RWPE2 (cell line): ENCODE data around the gene PPP4R4.

ENCODE experiments used
- ATAC-seq: fragments of 200-7000 bp; cut with Tn5 transposase; 3 replicates; pipeline ENCODE4 v1.9.1; 2021; ENCODE audit warnings: low read depth
- DNase-seq: peaks from one replicate; pipeline ENCODE4 v3.0.0-alpha.2; 2020; ENCODE audit warnings: low spot score
- H3K27ac ChIP-seq: fragments of 450-650 bp; 2 replicates; pipeline ENCODE4 v1.5.1; 2017; ENCODE audit warnings: mild to moderate bottlenecking; ENCODE audit not compliant: poor library complexity, severe bottlenecking
- H3K27me3 ChIP-seq: fragments of 250-450 bp; sonication (Bioruptor Pico); 2 replicates; pipeline ENCODE4 v1.5.1; 2021; ENCODE audit warnings: mild to moderate bottlenecking, moderate library complexity; ENCODE audit not compliant: insufficient read depth, poor library complexity, severe bottlenecking
- H3K36me3 ChIP-seq: fragments of 250-450 bp; sonication (Bioruptor Pico); 2 replicates; pipeline ENCODE4 v1.5.1; 2020; ENCODE audit warnings: low read depth, mild to moderate bottlenecking, moderate library complexity
- H3K4me1 ChIP-seq: fragments of 250-450 bp; sonication (Bioruptor Pico); 2 replicates; pipeline ENCODE4 v1.5.1; 2021; ENCODE audit warnings: mild to moderate bottlenecking, moderate library complexity; ENCODE audit not compliant: insufficient read depth, poor library complexity, severe bottlenecking
- H3K4me3 ChIP-seq: fragments of 250-450 bp; sonication (Bioruptor Pico); 2 replicates; pipeline ENCODE4 v1.5.1; 2021; ENCODE audit warnings: mild to moderate bottlenecking, moderate library complexity; ENCODE audit not compliant: severe bottlenecking
- H3K9me3 ChIP-seq: fragments of 250-450 bp; sonication (Bioruptor Pico); 2 replicates; pipeline ENCODE4 v1.5.1; 2021; ENCODE audit warnings: mild to moderate bottlenecking, moderate library complexity; ENCODE audit not compliant: severe bottlenecking
- CTCF ChIP-seq: fragments of 450-650 bp; IDR thresholded peaks from one replicate; pipeline ENCODE4 v1.5.1; 2017; ENCODE audit warnings: mild to moderate bottlenecking, moderate library complexity; ENCODE audit not compliant: poor library complexity, severe bottlenecking

The PPP4R4 gene

GRCh38 chr14:94328196-94328595, 154.1 kb downstream of the PPP4R4 start:
- no peaks in the 10 kb centered on the region for H3K4me1 ChIP-seq
- H3K27ac ChIP-seq, result no peak overlapping the region
- H3K36me3 ChIP-seq, result no peaks in the 10 kb centered on the region
- no peak for ATAC-seq
- DNase-seq, result no peak
- H3K27me3 ChIP-seq, result no peaks in the 10 kb centered on the region
- no peak for TF ChIP-seq CTCF
- H3K9me3 ChIP-seq, result no peaks in the 10 kb centered on the region
- no peak overlapping the region for H3K4me3 ChIP-seq
